H1 (cell line): ENCODE results near the gene CEBPE. TPM values are rescaled to one million over a fixed set of nuclear protein-coding genes. Genes with fewer than 3 reads are reported as not detected.

Experiments
- CTCF ChIA-PET: fragments of 300-600 bp; sonication (Branson Sonifier 250); formaldehyde crosslinking; loops from one replicate; lab custom pipeline; 2021; ENCODE audit not compliant: partially characterized antibody; lab: Charles Lee
- POLR2A ChIA-PET: fragments of 300-600 bp; sonication (Branson Sonifier 250); formaldehyde crosslinking; loops from one replicate; lab custom pipeline; 2021; ENCODE audit warnings: inconsistent platforms; ENCODE audit not compliant: partially characterized antibody; lab: Charles Lee
- DNase-seq, 2 experiments: peaks; one replicate each; pipeline versions ENCODE4 v3.0.0 to v3.0.0-alpha.2; 2010 to 2022; ENCODE audit warnings: low spot score in 2 of 2, low read depth in 1 of 2, mixed read lengths in 1 of 2
- FAIRE-seq: peaks from 2 replicates; lab custom pipeline; 2011; peaks lifted over from hg19 to GRCh38; lab: Jason Lieb, UNC
- H2AFZ ChIP-seq: 2 replicates; pipeline ENCODE4 v1.8.1; 2012; ENCODE audit warnings: low read length, inconsistent platforms
- H2AK5ac ChIP-seq: 2 replicates; pipeline ENCODE4 v1.6.1; 2013; ENCODE audit warnings: low read depth, low read length
- H2BK120ac ChIP-seq: replicated peaks from 2 replicates; pipeline ENCODE3; 2013; ENCODE audit warnings: low read depth, low read length, inconsistent platforms
- H2BK12ac ChIP-seq: 2 replicates; pipeline ENCODE4 v1.6.1; 2013; ENCODE audit warnings: low read depth, low read length
- H2BK15ac ChIP-seq: 2 replicates; pipeline ENCODE4 v1.6.1; 2013; ENCODE audit warnings: low read length
- H2BK20ac ChIP-seq: 2 replicates; pipeline ENCODE4 v1.6.1; 2013; ENCODE audit warnings: low read length
- H2BK5ac ChIP-seq: 2 replicates; pipeline ENCODE4 v1.6.1; 2013; ENCODE audit warnings: low read depth, low read length
- H3K14ac ChIP-seq: 2 replicates; pipeline ENCODE4 v1.6.1; 2013; ENCODE audit warnings: inconsistent platforms; ENCODE audit not compliant: insufficient read length
- H3K18ac ChIP-seq: 2 replicates; pipeline ENCODE4 v1.6.1; 2013; ENCODE audit warnings: low read length; ENCODE audit errors: extremely low read depth
- H3K23ac ChIP-seq: 2 replicates; pipeline ENCODE4 v1.6.1; 2013; ENCODE audit warnings: inconsistent platforms; ENCODE audit not compliant: insufficient read length
- H3K23me2 ChIP-seq: 2 replicates; pipeline ENCODE4 v1.6.1; 2013; ENCODE audit warnings: low read depth, low read length
- H3K27ac ChIP-seq: 2 replicates; pipeline ENCODE4 v1.6.1; 2011; ENCODE audit warnings: low read depth, low read length, inconsistent platforms
- H3K27me3 ChIP-seq, 4 experiments: replicated peaks in 1 of 4; 1 replicate in 1 of 4; 2 replicates in 3 of 4; pipeline versions ENCODE4 v1.6.1 to v1.8.1; 2011 to 2013; ENCODE audit warnings: low read length in 3 of 4, mild to moderate bottlenecking in 3 of 4, inconsistent platforms in 2 of 4, mixed read lengths in 2 of 4, moderate library complexity in 1 of 4; ENCODE audit not compliant: control insufficient read depth in 3 of 4, insufficient read depth in 3 of 4; ENCODE audit errors: extremely low read depth in 1 of 4
- H3K36me3 ChIP-seq, 4 experiments: 2 replicates each; pipeline versions ENCODE4 v1.6.1 to v1.8.1; 2011 to 2013; ENCODE audit warnings: mild to moderate bottlenecking in 4 of 4, low read length in 3 of 4, moderate library complexity in 2 of 4, control low read depth in 1 of 4, inconsistent platforms in 1 of 4; ENCODE audit not compliant: insufficient read depth in 4 of 4, control insufficient read depth in 2 of 4
- H3K4ac ChIP-seq: replicated peaks from 2 replicates; pipeline ENCODE3; 2013; ENCODE audit warnings: low read length, low read depth, mixed read lengths, inconsistent platforms; ENCODE audit not compliant: insufficient read length
- H3K4me1 ChIP-seq, 4 experiments: replicated peaks in 1 of 4; 1 replicate in 1 of 4; 2 replicates in 3 of 4; pipeline versions ENCODE4 v1.6.1 to v1.8.1; 2011 to 2013; ENCODE audit warnings: low read length in 3 of 4, inconsistent platforms in 2 of 4, mixed read lengths in 1 of 4; ENCODE audit not compliant: insufficient read depth in 4 of 4, control insufficient read depth in 3 of 4
- H3K4me2 ChIP-seq, 2 experiments: 2 replicates each; pipeline versions ENCODE4 v1.6.1 to v1.8.1; 2011 to 2013; ENCODE audit warnings: low read depth in 2 of 2, low read length in 2 of 2, control low read depth in 1 of 2, inconsistent platforms in 1 of 2, mild to moderate bottlenecking in 1 of 2; ENCODE audit not compliant: insufficient read depth in 1 of 2
- H3K4me3 ChIP-seq, 4 experiments: fragments of 200-600, 300-600 bp in 1 of 4; sonication (generic), shearing (Covaris generic), sonication (Bioruptor Twin) in 1 of 4; 2 replicates each; pipeline versions ENCODE4 v1.5.1 to v1.8.1; 2011 to 2016; ENCODE audit warnings: low read length in 4 of 4, low read depth in 3 of 4, control low read depth in 2 of 4, inconsistent platforms in 2 of 4, mild to moderate bottlenecking in 2 of 4, mixed read lengths in 1 of 4, moderate library complexity in 1 of 4; ENCODE audit not compliant: insufficient read depth in 2 of 4; ENCODE audit errors: extremely low read depth in 1 of 4
- H3K56ac ChIP-seq: replicated peaks from 2 replicates; pipeline ENCODE3; 2013; ENCODE audit warnings: low read depth, mild to moderate bottlenecking, mixed read lengths, low read length, inconsistent platforms; ENCODE audit not compliant: insufficient read length
- H3K79me1 ChIP-seq: 2 replicates; pipeline ENCODE4 v1.6.1; 2013; ENCODE audit warnings: low read depth, low read length, control low read depth
- H3K79me2 ChIP-seq, 2 experiments: 2 replicates each; pipeline versions ENCODE4 v1.6.1 to v1.8.1; 2012 to 2013; ENCODE audit warnings: low read length in 2 of 2, mild to moderate bottlenecking in 2 of 2, inconsistent platforms in 1 of 2; ENCODE audit not compliant: insufficient read depth in 2 of 2, control insufficient read depth in 1 of 2
- H3K9ac ChIP-seq, 4 experiments: replicated peaks in 1 of 4; 1 replicate in 1 of 4; 2 replicates in 3 of 4; pipeline versions ENCODE4 v1.6.1 to v1.8.1; 2011 to 2013; ENCODE audit warnings: low read depth in 3 of 4, low read length in 3 of 4, control low read depth in 2 of 4, mild to moderate bottlenecking in 2 of 4, moderate library complexity in 2 of 4, inconsistent platforms in 1 of 4; ENCODE audit errors: extremely low read depth in 1 of 4
- H3K9me3 ChIP-seq, 2 experiments: 2 replicates each; pipeline versions ENCODE4 v1.6.1 to v1.8.1; 2012 to 2013; ENCODE audit warnings: mild to moderate bottlenecking in 2 of 2, moderate library complexity in 2 of 2, control low read depth in 1 of 2, inconsistent platforms in 1 of 2, low read depth in 1 of 2, low read length in 1 of 2, mixed read lengths in 1 of 2; ENCODE audit not compliant: insufficient read depth in 2 of 2
- H4K20me1 ChIP-seq, 2 experiments: replicated peaks in 1 of 2; 2 replicates each; pipeline versions ENCODE3 to v1.8.1; 2011 to 2013; ENCODE audit warnings: inconsistent platforms in 2 of 2, low read length in 2 of 2, mild to moderate bottlenecking in 1 of 2; ENCODE audit not compliant: insufficient read depth in 2 of 2, control insufficient read depth in 1 of 2
- H4K5ac ChIP-seq: 2 replicates; pipeline ENCODE4 v1.6.1; 2013; ENCODE audit warnings: low read length, low read depth, mixed read lengths, inconsistent platforms; ENCODE audit not compliant: insufficient read length
- H4K8ac ChIP-seq: 2 replicates; pipeline ENCODE4 v1.8.0; 2013; ENCODE audit warnings: mild to moderate bottlenecking, moderate library complexity, low read length, inconsistent platforms; ENCODE audit not compliant: insufficient read depth; ENCODE audit errors: extremely low read depth
- H4K91ac ChIP-seq: replicated peaks from 2 replicates; pipeline ENCODE3; 2013; ENCODE audit warnings: low read length, mixed read lengths, inconsistent platforms; ENCODE audit not compliant: insufficient read length
- CBX5 ChIP-seq: fragments of 300-800, 300-1000 bp; sonication (generic); IDR thresholded peaks from 2 replicates; pipeline ENCODE4 v1.7.1; 2016; ENCODE audit warnings: antibody characterized with exemption, low read length, low read depth
- CREB1 ChIP-seq: IDR thresholded peaks from 2 replicates; pipeline ENCODE4 v1.6.1; 2012; ENCODE audit warnings: inconsistent platforms
- EZH2 ChIP-seq: fragments of 200-600 bp; sonication (generic); IDR thresholded peaks from 2 replicates; pipeline ENCODE4 v1.7.1; 2012; ENCODE audit warnings: low read depth, mild to moderate bottlenecking, moderate library complexity, low read length, inconsistent platforms; ENCODE audit not compliant: severe bottlenecking
- MAFK ChIP-seq: IDR thresholded peaks from 2 replicates; pipeline ENCODE4 v1.6.1; 2012; ENCODE audit warnings: low read depth, mild to moderate bottlenecking, improper control_type of control experiment, low read length
- NRF1 ChIP-seq: IDR thresholded peaks from 2 replicates; pipeline ENCODE4 v1.6.1; 2011; ENCODE audit warnings: mild to moderate bottlenecking, low read depth, low read length, improper control_type of control experiment
- PHF8 ChIP-seq: fragments of 200-600 bp; sonication (generic); conservative IDR thresholded peaks from 2 replicates; pipeline ENCODE4 v1.7.1; 2012; ENCODE audit warnings: low read depth, mild to moderate bottlenecking, inconsistent platforms, low read length, moderate library complexity
- RAD21 ChIP-seq, 2 experiments: IDR thresholded peaks in 1 of 2; conservative IDR thresholded peaks in 1 of 2; 2 replicates each; pipeline ENCODE4 v1.6.1; 2011; ENCODE audit warnings: low read depth in 2 of 2, low read length in 2 of 2, improper control_type of control experiment in 1 of 2, inconsistent platforms in 1 of 2, mild to moderate bottlenecking in 1 of 2, moderate library complexity in 1 of 2
- RFX5 ChIP-seq: IDR thresholded peaks from 2 replicates; pipeline ENCODE4 v1.6.1; 2011; ENCODE audit warnings: low read depth, low read length, improper control_type of control experiment, borderline replicate concordance
- RNF2 ChIP-seq: fragments of 200-900, 300-1000 bp; sonication (generic); IDR thresholded peaks from 2 replicates; pipeline ENCODE4 v1.7.1; 2016; ENCODE audit warnings: borderline replicate concordance, low read depth, mild to moderate bottlenecking, antibody characterized with exemption, low read length; ENCODE audit not compliant: poor library complexity, severe bottlenecking; ENCODE audit errors: missing control alignments
- TBP ChIP-seq: IDR thresholded peaks from 2 replicates; pipeline ENCODE4 v1.6.1; 2011; ENCODE audit warnings: low read depth, low read length, improper control_type of control experiment
- TCF12 ChIP-seq: IDR thresholded peaks from 2 replicates; pipeline ENCODE4 v1.6.1; 2011; ENCODE audit warnings: low read depth, mild to moderate bottlenecking, low read length
- YY1 ChIP-seq: IDR thresholded peaks from 2 replicates; pipeline ENCODE4 v1.6.1; 2011; ENCODE audit warnings: low read depth, mild to moderate bottlenecking, low read length
- WGBS, 2 experiments: shearing (Covaris generic) in 1 of 2; methylation state at CpG; one replicate each; pipeline versions ENCODE4 v1.1.6 to v1.1.7; 2013 to 2015; ENCODE audit warnings: low lambda C conversion rate in 2 of 2, mixed read lengths in 2 of 2, inconsistent platforms in 1 of 2, low coverage in 1 of 2, missing lambda C conversion rate in 1 of 2; ENCODE audit not compliant: insufficient replicate concordance in 2 of 2, insufficient coverage in 1 of 2, insufficient read length in 1 of 2; ENCODE audit errors: extremely low coverage in 1 of 2, missing lambda C conversion rate in 1 of 2; 5-methylcytosine and 5-hydroxymethylcytosine counted together
- polyA plus RNA-seq, 7 experiments: library from polyadenylated mRNA; depleted of rRNA in 3 of 7; stranded (reverse) in 5 of 7; unstranded in 2 of 7; fragments of >200 nt in 5 of 7; fragments of 200-250 nt in 2 of 7; gene quantifications; 1 replicate in 5 of 7; 2 replicates in 1 of 7; 4 replicates in 1 of 7; pipeline versions ENCODE4 v1.2.1 to v1.2.3, GENCODE V29; 2011 to 2013; ENCODE audit warnings: missing spikeins in 2 of 7, mixed read lengths in 2 of 7
- total RNA-seq: library from RNA; stranded (reverse); fragmentation: NEBNext Ultra II Directional; extraction: Animal tissue kit (Norgen Biotek cat#: 25700); gene quantifications from 2 replicates; pipeline ENCODE4 v1.2.1, GENCODE V29; 2021

The CEBPE gene
- total and polyA plus RNA-seq, 2 of the 8 experiments (the other 6 are each of a cell fraction or from before 2014, with no cell fraction given): 0.05 TPM; not detected in 1

DNA sequence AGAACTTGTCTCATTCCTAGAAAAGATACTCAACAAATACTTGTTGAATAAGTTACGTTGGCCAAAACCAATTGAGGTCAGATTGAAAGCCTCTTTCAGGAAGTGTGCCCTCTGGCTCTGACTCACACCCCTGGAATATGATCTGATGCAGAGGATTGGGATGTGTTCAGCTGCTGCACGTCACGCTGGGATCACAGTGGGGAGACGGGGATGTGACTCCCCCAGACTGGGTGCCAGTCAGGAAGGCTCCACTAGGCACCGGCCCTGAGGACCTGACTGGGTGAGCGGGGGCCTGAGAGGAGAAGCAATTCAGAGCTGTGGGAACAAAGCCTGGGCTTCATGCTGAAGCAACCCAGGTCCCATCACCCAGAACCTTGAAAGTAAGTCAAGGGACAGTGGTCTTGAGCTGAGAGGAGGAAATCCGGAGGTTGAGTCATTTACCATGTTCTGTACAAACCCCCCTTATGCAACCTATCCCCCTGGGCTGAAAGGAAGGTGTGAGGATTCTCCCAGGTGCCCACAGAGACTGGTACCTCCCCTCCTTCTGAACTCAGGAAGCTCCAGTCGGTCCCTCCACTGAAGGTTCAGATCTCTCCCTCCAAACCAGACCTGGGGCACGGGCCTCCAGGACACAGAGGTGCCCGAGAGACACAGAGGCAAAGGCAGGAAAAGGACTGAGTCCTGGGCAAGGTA, 3.9 kb downstream of the CEBPE start:
- H3K23me2 ChIP-seq: no peaks in the 10 kb centered on the region; the same call in 1 of the 2 replicates
- no peak for FAIRE-seq
- no peak for TF ChIP-seq TBP
- no peak for TF ChIP-seq CBX5
- no peak for TF ChIP-seq YY1
- TF ChIP-seq RFX5: no peak
- TF ChIP-seq NRF1: no peak
- TF ChIP-seq MAFK: no peak
- TF ChIP-seq CREB1: no peak
- no peak for TF ChIP-seq EZH2
- no peak for TF ChIP-seq TCF12
- TF ChIP-seq RAD21 (IDR thresholded peaks at IDR 0.05 in 1 of 2, conservative IDR thresholded peaks at IDR 0.05 in 1 of 2; ENCODE audit: low read depth in 2 of 2, low read length in 2 of 2): no peak
- TF ChIP-seq PHF8: no peak
- no peak for TF ChIP-seq RNF2
- TF ChIP-seq, all 59 proteins: peak for 0
- Histone ChIP-seq H3K9ac (no peak overlapping the region), H3K4me1 (peaks cover 0 to 14% (median 5%) of the 10 kb centered on the region in 4 experiments; a peak in 6 of 7 replicates), H2BK12ac (no peak overlapping the region), H3K27me3 (peaks cover 0 to 3% (median 0%) of the 10 kb centered on the region in 4 experiments; a peak in 2 of 7 replicates), H3K18ac (no peak overlapping the region), H2BK20ac (no peak overlapping the region), H3K56ac (no peak overlapping the region), H3K4me3 (no peak overlapping the region), H2BK120ac (no peak overlapping the region), H3K4ac (no peak overlapping the region), H3K23ac (no peak overlapping the region), H2AFZ (no peak overlapping the region), H3K9me3 (no peaks in the 10 kb centered on the region; a peak in 1 of 4 replicates), H3K36me3 (no peaks in the 10 kb centered on the region), H3K14ac (no peak overlapping the region), H3K27ac (no peak overlapping the region), H2BK15ac (0 out of 2 replicates have a peak overlapping the region, but pooled peaks have one; percentile 32), H4K20me1 (no peaks in the 10 kb centered on the region), H3K79me2 (no peaks in the 10 kb centered on the region), H4K91ac (no peak overlapping the region), H2AK5ac (no peak overlapping the region), H3K79me1 (no peaks in the 10 kb centered on the region), H3K4me2 (no peak overlapping the region), H2BK5ac (no peak overlapping the region), H4K8ac (no peak overlapping the region; the same call in 1 of the 2 replicates), H4K5ac (no peak overlapping the region)
- ChIA-PET POLR2A (no interaction called here), CTCF (interaction anchor here (0.7 to 1.0 kb wide), 3 partner anchors 19 to 72 kb away, joined by 3 to 4 read pairs (median 3); no protein-coding TSS in a partner anchor)
- no peak for DNase-seq
- 89% methylated on average over 10 of the region's 10 CpGs; no CpG with 5 or more reads in 1 of the 2 experiments for WGBS, 2 experiments
